Adipose tissue (tissue), 3 donors: ENCODE results near the gene TUBB2B. TPM values are rescaled to one million over a fixed set of nuclear protein-coding genes. Genes with fewer than 3 reads are reported as not detected.

Source experiments
- H3K27ac ChIP-seq: one replicate; pipeline ENCODE4 v1.5.1; 2013; ENCODE audit warnings: low read depth, low read length
- WGBS, 3 donors: extraction: QIAGEN DNeasy Blood & Tissue Kit; methylation state at CpG; one replicate each; pipeline ENCODE4 v1.1.7; 2013; 5-methylcytosine and 5-hydroxymethylcytosine counted together
- polyA plus RNA-seq, 3 donors: library from polyadenylated mRNA; stranded (reverse); fragments of 200-250 nt; gene quantifications; one replicate each; pipeline ENCODE4 v1.2.3, GENCODE V29; 2013
- donor health status: healthy with polysubstance abuse.
- donor health status: Bipolar disorder and iron deficiency.
- donor health status: healthy.

TUBB2B gene
- polyA plus RNA-seq, 3 donors, result 4.7 to 20.5 (median 5.0) TPM

GRCh38 chr6:3222506-3223038 is 4.9 kb downstream of the TUBB2B start:
- no peak overlapping the region for H3K27ac ChIP-seq
- WGBS, 3 donors, result 52 to 91% (median 82%) methylated on average over 4 of the region's 4 CpGs

- WGBS, 3 donors, result 92 to 98% (median 95%) methylated on average over 4 of the region's 4 CpGs
Measured at GRCh38 chr6:3221578-3221977, 5.9 kb downstream of the TUBB2B start.

GRCh38 chr6:3220366-3220765 is 7.1 kb downstream of the TUBB2B start:
- H3K27ac ChIP-seq, result no peak overlapping the region
- WGBS, 3 donors, result 84 to 96% (median 94%) methylated on average over 2 of the region's 2 CpGs

More at GRCh38 chr6:3221578-3221977, 5.9 kb downstream of the TUBB2B start:
- H3K27ac ChIP-seq, result no peak overlapping the region

- 88 to 92% (median 91%) methylated on average over 10 of the region's 10 CpGs for WGBS, 3 donors
- H3K27ac ChIP-seq, result no peak overlapping the region
Measured at GRCh38 chr6:3218266-3218665, 9.2 kb downstream of the TUBB2B start.

- H3K27ac ChIP-seq, result no peak overlapping the region
- 88 to 94% (median 89%) methylated on average over 2 of the region's 2 CpGs for WGBS, 3 donors
Measured at GRCh38 chr6:3217286-3217685, 10.2 kb downstream of the TUBB2B start.

GRCh38 chr6:3214898-3215297 is 12.6 kb downstream of the TUBB2B start:
- H3K27ac ChIP-seq, result no peak overlapping the region
- WGBS, 3 donors, result 55 to 70% (median 61%) methylated on average over 3 of the region's 3 CpGs

GRCh38 chr6:3213334-3213695 is 14.1 kb downstream of the TUBB2B start:
- no peak overlapping the region for H3K27ac ChIP-seq
- WGBS, 3 donors, result 87 to 94% (median 90%) methylated on average over 2 of the region's 2 CpGs

- WGBS, 3 donors, result 95 to 97% (median 97%) methylated on average over 6 of the region's 6 CpGs
- no peak overlapping the region for H3K27ac ChIP-seq
Measured at GRCh38 chr6:3212261-3212660, 15.2 kb downstream of the TUBB2B start.

- WGBS, 3 donors, result 62 to 73% (median 72%) methylated on average over 5 of the region's 5 CpGs
- no peak overlapping the region for H3K27ac ChIP-seq
Measured at GRCh38 chr6:3211681-3212080, 15.8 kb downstream of the TUBB2B start.

- H3K27ac ChIP-seq, result no peak overlapping the region
- WGBS, 3 donors, result 86 to 89% (median 88%) methylated on average over 9 of the region's 9 CpGs
Measured at GRCh38 chr6:3210024-3210610, 17.3 kb downstream of the TUBB2B start.

GRCh38 chr6:3209114-3210023 is 18.1 kb downstream of the TUBB2B start:
- WGBS, 3 donors, result 56 to 74% (median 58%) methylated on average over 17 of the region's 17 CpGs
- H3K27ac ChIP-seq, result no peak overlapping the region

GRCh38 chr6:3208775-3209113 is 18.7 kb downstream of the TUBB2B start:
- WGBS, 3 donors, result 91 to 96% methylated on average over 1 of the region's 1 CpG; no CpG with 5 or more reads in 1 of the 3 donors
- no peak overlapping the region for H3K27ac ChIP-seq

- H3K27ac ChIP-seq, result no peak overlapping the region
- WGBS, 3 donors, result 70 to 77% (median 72%) methylated on average over 14 of the region's 14 CpGs
Measured at GRCh38 chr6:3208098-3208774, 19.2 kb downstream of the TUBB2B start.

GRCh38 chr6:3206339-3207015 is 21.0 kb downstream of the TUBB2B start:
- H3K27ac ChIP-seq, result no peak overlapping the region
- WGBS, 3 donors, result 79 to 90% (median 81%) methylated on average over 7 of the region's 7 CpGs

GRCh38 chr6:3205913-3206312 is 21.5 kb downstream of the TUBB2B start:
- 62 to 87% (median 74%) methylated on average over 4 of the region's 4 CpGs for WGBS, 3 donors

GRCh38 chr6:3204921-3205320 is 22.5 kb downstream of the TUBB2B start:
- 88 to 92% (median 89%) methylated on average over 6 of the region's 6 CpGs for WGBS, 3 donors

More at GRCh38 chr6:3205913-3206312, 21.5 kb downstream of the TUBB2B start:
- no peak overlapping the region for H3K27ac ChIP-seq

GRCh38 chr6:3202999-3203696 is 24.3 kb downstream of the TUBB2B start:
- no peak overlapping the region for H3K27ac ChIP-seq
- WGBS, 3 donors, result 71 to 78% (median 77%) methylated on average over 7 of the region's 7 CpGs

More at GRCh38 chr6:3204921-3205320, 22.5 kb downstream of the TUBB2B start:
- H3K27ac ChIP-seq, result no peak overlapping the region

GRCh38 chr6:3201388-3201787 is 26.1 kb downstream of the TUBB2B start:
- 94 to 97% (median 96%) methylated on average over 2 of the region's 2 CpGs for whole genome bisulfite sequencing, 3 donors
- no peak overlapping the region for H3K27ac ChIP-seq
